HepG2 (cell line): Measurements from ENCODE around the gene OR10W1. TPM values are rescaled to one million over a fixed set of nuclear protein-coding genes. Genes with fewer than 3 reads are reported as not detected.

ENCODE experiments used
- ATAC-seq: fragments of 200-7000 bp; cut with Tn5 transposase; 3 replicates; pipeline ENCODE4 v1.9.1; 2020; ENCODE audit warnings: mild to moderate bottlenecking, moderate library complexity
- Bru-seq: library from RNA; stranded (reverse); fragments of 400-500 nt; gene quantifications from one replicate; lab custom pipeline; 2021; lab: Mats Ljungman, UMichigan
- BruChase-seq, 2 experiments: library from RNA; stranded (reverse); fragments of 400-500 nt; gene quantifications; one replicate each; lab custom pipeline; 2021; lab: Mats Ljungman, UMichigan
- BruUV-seq: library from RNA; stranded (reverse); fragments of 400-500 nt; replicated peaks from 2 replicates; lab custom pipeline; 2021; lab: Mats Ljungman, UMichigan
- CTCF ChIA-PET: fragments of 300-600 bp; formaldehyde crosslinking; extraction: SDS; loops from one replicate; lab custom pipeline; 2021; ENCODE audit warnings: low total read pairs, inconsistent platforms, low intra/inter-chr PET ratio; lab: Yijun Ruan, JAX
- POLR2A ChIA-PET: fragments of 350-600 bp; sonication (Branson Sonifier 250); formaldehyde crosslinking; loops from one replicate; lab custom pipeline; 2020; ENCODE audit warnings: antibody characterized with exemption, inconsistent platforms; lab: Yijun Ruan, JAX
- DNase-seq: peaks from one replicate; pipeline ENCODE4 v3.0.0-alpha.2; 2015; ENCODE audit warnings: low spot score
- FAIRE-seq: peaks from 3 replicates; lab custom pipeline; 2011; peaks lifted over from hg19 to GRCh38; lab: Jason Lieb, UNC
- H2AFZ ChIP-seq: one replicate; pipeline ENCODE4 v1.6.1; 2011; ENCODE audit warnings: low read length, inconsistent platforms
- H3K27ac ChIP-seq: fragments of 300-600 bp; 3 replicates; pipeline ENCODE4 v1.8.0; 2011; ENCODE audit warnings: mixed run types, mild to moderate bottlenecking, mixed read lengths, low read length, inconsistent platforms; ENCODE audit not compliant: insufficient read depth; ENCODE audit errors: extremely low read length
- H3K27me3 ChIP-seq, 2 experiments: fragments of 200-600 bp in 1 of 2; 2 replicates in 1 of 2; 3 replicates in 1 of 2; pipeline versions ENCODE4 v1.6.0 to v1.8.0; 2011; ENCODE audit warnings: low read length in 2 of 2, mild to moderate bottlenecking in 2 of 2, moderate library complexity in 2 of 2, inconsistent platforms in 1 of 2; ENCODE audit not compliant: insufficient read depth in 2 of 2, control insufficient read depth in 1 of 2
- H3K36me3 ChIP-seq, 2 experiments: fragments of 200-600 bp in 1 of 2; replicated peaks in 1 of 2; 2 replicates in 1 of 2; 3 replicates in 1 of 2; pipeline versions ENCODE4 v1.5.1 to v1.8.0; 2011; ENCODE audit warnings: low read length in 2 of 2, inconsistent platforms in 1 of 2; ENCODE audit not compliant: insufficient read depth in 2 of 2, control insufficient read depth in 1 of 2
- H3K4me1 ChIP-seq: 2 replicates; pipeline ENCODE4 v1.5.1; 2012; ENCODE audit warnings: low read length, inconsistent platforms; ENCODE audit not compliant: insufficient read depth
- H3K4me2 ChIP-seq: 2 replicates; pipeline ENCODE4 v1.6.0; 2011; ENCODE audit warnings: low read depth, low read length, inconsistent platforms
- H3K4me3 ChIP-seq, 3 experiments: fragments of 200-600 bp in 1 of 3; sonication (generic), shearing (Covaris generic) in 1 of 3; replicated peaks in 1 of 3; 2 replicates each; pipeline ENCODE4 v1.5.1; 2011 to 2016; ENCODE audit warnings: low read length in 3 of 3, inconsistent platforms in 2 of 3, low read depth in 2 of 3, mild to moderate bottlenecking in 2 of 3, control low read depth in 1 of 3, mixed read lengths in 1 of 3; ENCODE audit not compliant: insufficient read depth in 1 of 3
- H3K79me2 ChIP-seq: one replicate; pipeline ENCODE4 v1.6.1; 2011; ENCODE audit warnings: low read length, inconsistent platforms; ENCODE audit not compliant: insufficient read depth
- H3K9ac ChIP-seq: 2 replicates; pipeline ENCODE4 v1.6.0; 2011; ENCODE audit warnings: mild to moderate bottlenecking, low read depth, low read length, inconsistent platforms; ENCODE audit not compliant: insufficient read depth
- H3K9me3 ChIP-seq: 2 replicates; pipeline ENCODE4 v1.5.1; 2012; ENCODE audit warnings: mild to moderate bottlenecking, low read length
- H4K20me1 ChIP-seq: 2 replicates; pipeline ENCODE4 v1.6.0; 2011; ENCODE audit warnings: inconsistent platforms, mild to moderate bottlenecking, low read length, moderate library complexity; ENCODE audit not compliant: insufficient read depth
- CEBPB ChIP-seq: IDR thresholded peaks from 2 replicates; pipeline ENCODE4 v1.6.1; 2011; ENCODE audit warnings: low read depth, low read length, improper control_type of control experiment, borderline replicate concordance
- ZFP41 ChIP-seq: sonication (generic); formaldehyde crosslinking; IDR thresholded peaks from 2 replicates; pipeline ENCODE4 v1.4.0; 2020; ENCODE audit warnings: mild to moderate bottlenecking, missing genetic modification reagents, borderline replicate concordance
- WGBS: methylation state at CpG from one replicate; pipeline ENCODE4 v1.1.6; 2017; ENCODE audit warnings: low lambda C conversion rate; 5-methylcytosine and 5-hydroxymethylcytosine counted together
- in situ Hi-C: cut with HindIII; loops from 2 replicates; pipeline ENCODE4 v1.10.0; 2017; ENCODE audit warnings: low pct_unique_long_range_greater_than_20kb; ENCODE audit not compliant: extremely low pct_ligation_motif_present
- intact Hi-C: fragments of 100-400 bp; cut with micrococcal nuclease; formaldehyde crosslinking; loops from one replicate; pipeline ENCODE4 v1.10.0; 2022; ENCODE audit not compliant: unreplicated experiment
- long read RNA-seq, 2 experiments: library from RNA in 1 of 2; library from polyadenylated mRNA in 1 of 2; stranded (forward) in 1 of 2; unstranded in 1 of 2; transcript quantifications; one replicate each; pipeline ENCODE4 v2.0.0, GENCODE V29; 2019 to 2022
- polyA minus RNA-seq, 3 experiments: library from RNA; depleted of rRNA, polyadenylated mRNA; stranded (reverse); fragments of >200 nt; gene quantifications; 2 replicates each; pipeline ENCODE4 v1.2.3, GENCODE V29; 2011; ENCODE audit warnings: low replicate concordance in 1 of 3
- polyA plus RNA-seq, 8 experiments: library from polyadenylated mRNA; depleted of rRNA in 3 of 8; stranded (reverse) in 7 of 8; unstranded in 1 of 8; fragments of >200 nt; fragmentation: Illumina TruSeq in 4 of 8; extraction: Trizol in 4 of 8; gene quantifications; 2 replicates each; pipeline versions ENCODE4 v1.2.1 to v1.2.3, GENCODE V29; 2011 to 2016; ENCODE audit warnings: low read depth in 4 of 8, missing spikeins in 1 of 8, mixed read lengths in 1 of 8; ENCODE audit not compliant: insufficient read depth in 1 of 8
- total RNA-seq, 5 experiments: library from RNA; depleted of rRNA; stranded (reverse); fragments of >200 nt; fragmentation: Illumina TruSeq; extraction: Trizol; gene quantifications; 2 replicates each; pipeline ENCODE4 v1.2.3, GENCODE V29; 2016; ENCODE audit warnings: low read depth in 1 of 5
- TF ChIP-seq, protein P1 (sequence below), 2 experiments: fragments of 450-650 bp in 1 of 2; sonication (generic) in 1 of 2; formaldehyde crosslinking in 1 of 2; IDR thresholded peaks; 2 replicates each; pipeline versions ENCODE4 v1.6.1 to v1.8.0; 2016 to 2022; ENCODE audit warnings: antibody characterized with exemption in 1 of 2, mild to moderate bottlenecking in 1 of 2, missing genetic modification reagents in 1 of 2

Gene OR10W1, protein sequence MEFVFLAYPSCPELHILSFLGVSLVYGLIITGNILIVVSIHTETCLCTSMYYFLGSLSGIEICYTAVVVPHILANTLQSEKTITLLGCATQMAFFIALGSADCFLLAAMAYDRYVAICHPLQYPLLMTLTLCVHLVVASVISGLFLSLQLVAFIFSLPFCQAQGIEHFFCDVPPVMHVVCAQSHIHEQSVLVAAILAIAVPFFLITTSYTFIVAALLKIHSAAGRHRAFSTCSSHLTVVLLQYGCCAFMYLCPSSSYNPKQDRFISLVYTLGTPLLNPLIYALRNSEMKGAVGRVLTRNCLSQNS
- not detected in 2 replicates for total RNA-seq (2016; rRNA removed; fragmentation: Illumina TruSeq; extraction: Trizol)
- total RNA-seq (2016; cell fraction: cytosol; rRNA removed; fragmentation: Illumina TruSeq; extraction: Trizol; ENCODE audit: low read depth), result not detected in 2 replicates
- total RNA-seq (2016; cell fraction: insoluble cytoplasmic fraction; rRNA removed; fragmentation: Illumina TruSeq; extraction: Trizol), result not detected in 2 replicates
- not detected in 2 replicates for total RNA-seq (2016; cell fraction: membrane; rRNA removed; fragmentation: Illumina TruSeq; extraction: Trizol)
- 0.25 TPM in 1 of 2 replicates, not detected in the other for total RNA-seq (2016; cell fraction: nucleus; rRNA removed; fragmentation: Illumina TruSeq; extraction: Trizol)
- polyA plus RNA-seq (2011; rRNA removed), result not detected in 2 replicates
- polyA plus RNA-seq (2011; cell fraction: cytosol; rRNA removed), result not detected in 2 replicates
- 0.09 TPM in 1 of 2 replicates, not detected in the other for polyA plus RNA-seq (2011; cell fraction: nucleus; rRNA removed)
- not detected in 2 replicates for polyA plus RNA-seq (2012)
- not detected in 2 replicates for polyA plus RNA-seq (2016; cell fraction: cytosol; fragmentation: Illumina TruSeq; extraction: Trizol; ENCODE audit: low read depth)
- polyA plus RNA-seq (2016; cell fraction: insoluble cytoplasmic fraction; fragmentation: Illumina TruSeq; extraction: Trizol; ENCODE audit: low read depth), result not detected in 2 replicates
- not detected in 2 replicates for polyA plus RNA-seq (2016; cell fraction: membrane; fragmentation: Illumina TruSeq; extraction: Trizol; ENCODE audit: low read depth)
- polyA plus RNA-seq (2016; cell fraction: nucleus; fragmentation: Illumina TruSeq; extraction: Trizol; ENCODE audit: insufficient read depth, low read depth), result not detected in 2 replicates
- 1.3 TPM in 1 of 2 replicates, not detected in the other for polyA minus RNA-seq (2011; rRNA and poly(A)+ RNA removed; ENCODE audit: low replicate concordance)
- not detected in 2 replicates for polyA minus RNA-seq (2011; cell fraction: cytosol; rRNA and poly(A)+ RNA removed)
- polyA minus RNA-seq (2011; cell fraction: nucleus; rRNA and poly(A)+ RNA removed), result 0.26 TPM in 1 of 2 replicates, not detected in the other
- percentile 25 among the genes with signal in this experiment for Bru-seq, nascent RNA
- BruChase-seq, experiment 1, labeled RNA remaining after a 6-hour chase, result not detected
- not detected for BruChase-seq, experiment 2, labeled RNA remaining after a 2-hour chase
- long read RNA-seq, experiment 1, result 0 reads
- long read RNA-seq, experiment 2, result 0 reads

DNA sequence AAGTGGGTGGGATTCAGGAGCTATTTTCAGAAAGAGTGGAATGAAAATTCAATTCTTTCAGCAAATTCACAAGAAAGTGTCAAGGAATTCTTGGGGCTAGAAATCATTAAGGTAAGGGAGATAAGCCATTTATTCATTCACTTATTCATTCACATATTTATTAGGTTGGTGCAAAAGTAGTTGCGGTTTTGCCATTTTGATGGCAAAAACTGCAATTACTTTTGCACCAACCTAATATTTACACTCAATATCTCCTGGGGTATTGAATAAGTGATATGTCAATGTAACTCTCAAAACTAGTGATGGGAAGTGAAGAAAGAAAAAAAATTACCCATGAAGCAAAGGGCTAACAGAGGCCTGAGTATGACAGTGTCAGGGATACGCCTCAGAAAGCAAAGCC is at the start of gene OR10W1:
Gene OR10W1 (minus strand): TSS at position 119 of the 400 bp plus-strand sequence. CDS start 402 bp downstream, outside the sequence.
- Histone ChIP-seq H3K4me3 (no peak within 1 kb of the TSS), H3K9ac (no peak within 1 kb of the TSS), H3K9me3 (0 out of 2 replicates have a peak, but pooled peaks cover 2% of the 10 kb centered on the region), H3K27ac (no peak within 1 kb of the TSS), H2AFZ (no peak within 1 kb of the TSS), H4K20me1 (no peaks in the 10 kb centered on the region), H3K36me3 (no peaks in the 10 kb centered on the region), H3K4me2 (no peak within 1 kb of the TSS), H3K79me2 (no peaks in the 10 kb centered on the region), H3K4me1 (no peaks in the 10 kb centered on the region), H3K27me3 (peaks cover 0 to 3% of the 10 kb centered on the region in 2 experiments; a peak in 1 of 5 replicates)
- no peak for TF ChIP-seq CEBPB
- TF ChIP-seq, protein P1, sequence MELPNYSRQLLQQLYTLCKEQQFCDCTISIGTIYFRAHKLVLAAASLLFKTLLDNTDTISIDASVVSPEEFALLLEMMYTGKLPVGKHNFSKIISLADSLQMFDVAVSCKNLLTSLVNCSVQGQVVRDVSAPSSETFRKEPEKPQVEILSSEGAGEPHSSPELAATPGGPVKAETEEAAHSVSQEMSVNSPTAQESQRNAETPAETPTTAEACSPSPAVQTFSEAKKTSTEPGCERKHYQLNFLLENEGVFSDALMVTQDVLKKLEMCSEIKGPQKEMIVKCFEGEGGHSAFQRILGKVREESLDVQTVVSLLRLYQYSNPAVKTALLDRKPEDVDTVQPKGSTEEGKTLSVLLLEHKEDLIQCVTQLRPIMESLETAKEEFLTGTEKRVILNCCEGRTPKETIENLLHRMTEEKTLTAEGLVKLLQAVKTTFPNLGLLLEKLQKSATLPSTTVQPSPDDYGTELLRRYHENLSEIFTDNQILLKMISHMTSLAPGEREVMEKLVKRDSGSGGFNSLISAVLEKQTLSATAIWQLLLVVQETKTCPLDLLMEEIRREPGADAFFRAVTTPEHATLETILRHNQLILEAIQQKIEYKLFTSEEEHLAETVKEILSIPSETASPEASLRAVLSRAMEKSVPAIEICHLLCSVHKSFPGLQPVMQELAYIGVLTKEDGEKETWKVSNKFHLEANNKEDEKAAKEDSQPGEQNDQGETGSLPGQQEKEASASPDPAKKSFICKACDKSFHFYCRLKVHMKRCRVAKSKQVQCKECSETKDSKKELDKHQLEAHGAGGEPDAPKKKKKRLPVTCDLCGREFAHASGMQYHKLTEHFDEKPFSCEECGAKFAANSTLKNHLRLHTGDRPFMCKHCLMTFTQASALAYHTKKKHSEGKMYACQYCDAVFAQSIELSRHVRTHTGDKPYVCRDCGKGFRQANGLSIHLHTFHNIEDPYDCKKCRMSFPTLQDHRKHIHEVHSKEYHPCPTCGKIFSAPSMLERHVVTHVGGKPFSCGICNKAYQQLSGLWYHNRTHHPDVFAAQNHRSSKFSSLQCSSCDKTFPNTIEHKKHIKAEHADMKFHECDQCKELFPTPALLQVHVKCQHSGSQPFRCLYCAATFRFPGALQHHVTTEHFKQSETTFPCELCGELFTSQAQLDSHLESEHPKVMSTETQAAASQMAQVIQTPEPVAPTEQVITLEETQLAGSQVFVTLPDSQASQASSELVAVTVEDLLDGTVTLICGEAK (IDR thresholded peaks at IDR 0.05), result peak; percentile 73
- TF ChIP-seq, protein P1 (CRISPR knock-in tag; IDR thresholded peaks at IDR 0.05), result no peak
- no peak for TF ChIP-seq ZFP41
- DNase-seq (no peak), FAIRE-seq (no peak), ATAC-seq (no peak)
- intact Hi-C loops, result no loop called here
- BruUV-seq, result no TSS peak
- ChIA-PET CTCF (no interaction called here), POLR2A (no interaction called here)
- WGBS, result 37% methylated on average over 2 of the region's 2 CpGs
- in situ Hi-C loops, result no loop called here
